Smooth muscle cell (in vitro differentiated cells): ENCODE results near the gene SP9. TPM values are rescaled to one million over a fixed set of nuclear protein-coding genes. Genes with fewer than 3 reads are reported as not detected.

Experiments used
- DNase-seq: peaks from one replicate; lab custom pipeline; 2025; ENCODE audit not compliant: unreplicated experiment; lab: John Stamatoyannopoulos, UW
- H2AFZ ChIP-seq: fragments of 200-600 bp; sonication (generic); 2 replicates; pipeline ENCODE4 v1.6.0; 2016; ENCODE audit warnings: antibody characterized with exemption, low read depth, mild to moderate bottlenecking
- H3F3A ChIP-seq: fragments of 200-600 bp; sonication (generic); 2 replicates; pipeline ENCODE4 v1.6.0; 2017; ENCODE audit warnings: antibody characterized with exemption, low read depth
- H3K27ac ChIP-seq: fragments of 200-600 bp; sonication (generic); 2 replicates; pipeline ENCODE4 v1.5.1; 2016; ENCODE audit warnings: low read depth, mild to moderate bottlenecking
- H3K27me3 ChIP-seq: fragments of 200-600 bp; sonication (generic); 2 replicates; pipeline ENCODE4 v1.6.1; 2016; ENCODE audit warnings: low read depth, mild to moderate bottlenecking
- H3K36me3 ChIP-seq: fragments of 200-600 bp; sonication (generic); 2 replicates; pipeline ENCODE4 v1.5.1; 2016; ENCODE audit warnings: low read depth
- H3K4me1 ChIP-seq: fragments of 200-600 bp; sonication (generic); 2 replicates; pipeline ENCODE4 v1.5.1; 2016; ENCODE audit warnings: low read depth
- H3K4me2 ChIP-seq: fragments of 200-600 bp; sonication (generic); 2 replicates; pipeline ENCODE4 v1.6.0; 2016; ENCODE audit warnings: mild to moderate bottlenecking
- H3K4me3 ChIP-seq: fragments of 200-600 bp; sonication (generic); 2 replicates; pipeline ENCODE4 v1.5.1; 2016; ENCODE audit warnings: mild to moderate bottlenecking
- H3K79me2 ChIP-seq: fragments of 200-600 bp; sonication (generic); 2 replicates; pipeline ENCODE4 v1.6.0; 2016; ENCODE audit warnings: low read depth, mild to moderate bottlenecking
- H3K9ac ChIP-seq: fragments of 200-600 bp; sonication (generic); 2 replicates; pipeline ENCODE4 v1.6.0; 2016; ENCODE audit warnings: low read depth
- H3K9me3 ChIP-seq: fragments of 200-600 bp; sonication (generic); replicated peaks from 2 replicates; pipeline ENCODE4 v1.5.1; 2016; ENCODE audit warnings: low read depth
- H4K20me1 ChIP-seq: fragments of 200-600 bp; sonication (generic); 2 replicates; pipeline ENCODE4 v1.6.0; 2016; ENCODE audit warnings: low read depth
- CTCF ChIP-seq: fragments of 200-600 bp; sonication (generic); IDR thresholded peaks from 2 replicates; pipeline ENCODE4 v1.5.1; 2017; ENCODE audit warnings: borderline replicate concordance, mild to moderate bottlenecking, antibody characterized with exemption; ENCODE audit not compliant: insufficient read depth, poor library complexity, severe bottlenecking
- WGBS: methylation state at CpG from one replicate; pipeline ENCODE4 v1.1.7; 2016; ENCODE audit warnings: low lambda C conversion rate; 5-methylcytosine and 5-hydroxymethylcytosine counted together
- polyA plus RNA-seq: library from polyadenylated mRNA; unstranded; fragments of >200 nt; fragmentation: Nextera tagmentation; extraction: Ambion mirVana; gene quantifications from 2 replicates; pipeline ENCODE4 v1.2.1, GENCODE V29; 2016
- total RNA-seq: library from RNA; depleted of rRNA; stranded (reverse); fragments of >200 nt; gene quantifications from 2 replicates; pipeline ENCODE4 v1.2.3, GENCODE V29; 2014

The SP9 gene
- total and polyA plus RNA-seq, 2 experiments from 2014 or later: 0.17 to 0.49 TPM

GRCh38 chr2:174327841-174328113, 7.0 kb upstream of the SP9 start:
- no peaks in the 10 kb centered on the region for H3K36me3 ChIP-seq
- H3K27ac ChIP-seq: no peak overlapping the region
- peaks cover 58% of the 10 kb centered on the region for H3K27me3 ChIP-seq
- peak overlapping the region; percentile 85 for H2AFZ ChIP-seq
- H3K4me2 ChIP-seq: peak overlapping the region; percentile 85
- peaks cover 24% of the 10 kb centered on the region for H3K4me1 ChIP-seq
- H4K20me1 ChIP-seq: no peaks in the 10 kb centered on the region
- 9% methylated on average over 6 of the region's 6 CpGs for WGBS
- H3F3A ChIP-seq: peaks cover 13% of the 10 kb centered on the region
- H3K79me2 ChIP-seq: no peaks in the 10 kb centered on the region
- H3K9ac ChIP-seq: no peak overlapping the region
- H3K9me3 ChIP-seq: no peaks in the 10 kb centered on the region
- no peak for DNase-seq
- peak overlapping the region; percentile 44 for H3K4me3 ChIP-seq
- TF ChIP-seq CTCF: no peak

GRCh38 chr2:174328114-174328960, 6.4 kb upstream of the SP9 start:
- peaks cover 29% of the 10 kb centered on the region for H3K4me1 ChIP-seq
- peak overlapping the region; percentile 44 for H3K4me3 ChIP-seq
- H3F3A ChIP-seq: peaks cover 12% of the 10 kb centered on the region
- H3K4me2 ChIP-seq: peak overlapping the region; percentile 85
- TF ChIP-seq CTCF: no peak
- DNase-seq: no peak
- 3% methylated on average over 28 of the region's 44 CpGs for WGBS
- H3K36me3 ChIP-seq: no peaks in the 10 kb centered on the region
- H2AFZ ChIP-seq: peak overlapping the region; percentile 85
- H3K27ac ChIP-seq: no peak overlapping the region
- H3K27me3 ChIP-seq: peaks cover 64% of the 10 kb centered on the region
- no peaks in the 10 kb centered on the region for H4K20me1 ChIP-seq
- no peaks in the 10 kb centered on the region for H3K9me3 ChIP-seq
- H3K9ac ChIP-seq: peak overlapping the region; percentile 35
- no peaks in the 10 kb centered on the region for H3K79me2 ChIP-seq

GRCh38 chr2:174328961-174329715, 5.6 kb upstream of the SP9 start:
- TF ChIP-seq CTCF: no peak

More at GRCh38 chr2:174328961-174329715, 5.6 kb upstream of the SP9 start:
- Histone ChIP-seq H3K4me1 (peaks cover 37% of the 10 kb centered on the region), H3K36me3 (no peaks in the 10 kb centered on the region), H3K9me3 (no peaks in the 10 kb centered on the region), H3F3A (peaks cover 12% of the 10 kb centered on the region), H2AFZ (peak overlapping the region; percentile 74), H3K79me2 (no peaks in the 10 kb centered on the region), H3K4me3 (peak overlapping the region; percentile 44), H4K20me1 (peaks cover 4% of the 10 kb centered on the region), H3K9ac (peak overlapping the region; percentile 26), H3K27me3 (peaks cover 72% of the 10 kb centered on the region), H3K4me2 (peak overlapping the region; percentile 85), H3K27ac (no peak overlapping the region)
- DNase-seq: no peak
- 20% methylated on average over 16 of the region's 16 CpGs for WGBS
